GM12878 (cell line): ENCODE results near the gene BMP7. TPM values are rescaled to one million over a fixed set of nuclear protein-coding genes. Genes with fewer than 3 reads are reported as not detected.

Experiments
- ATAC-seq: fragments of 200-7000 bp; cut with Tn5 transposase; 3 replicates; pipeline ENCODE4 v1.9.1; 2020; ENCODE audit warnings: mild to moderate bottlenecking, moderate library complexity
- BruUV-seq: library from RNA; stranded (reverse); fragments of 400-500 nt; replicated peaks from 2 replicates; lab custom pipeline; 2021; lab: Mats Ljungman, UMichigan
- CTCF ChIA-PET: fragments of 300-600 bp; sonication (Branson Sonifier 250); formaldehyde crosslinking; extraction: SDS; loops from one replicate; lab custom pipeline; 2021; ENCODE audit warnings: inconsistent platforms; lab: Yijun Ruan, JAX
- POLR2A ChIA-PET: fragments of 350-600 bp; formaldehyde crosslinking; extraction: SDS; loops from one replicate; lab custom pipeline; 2021; ENCODE audit warnings: inconsistent platforms; lab: Charles Lee
- RAD21 ChIA-PET: fragments of 300-600 bp; sonication (Branson Sonifier 250); formaldehyde crosslinking; loops from one replicate; lab custom pipeline; 2023; ENCODE audit warnings: antibody characterized with exemption; ENCODE audit not compliant: unreplicated experiment; lab: Charles Lee
- SMC1A ChIA-PET: fragments of 300-600 bp; sonication (Branson Sonifier 250); formaldehyde crosslinking; loops from one replicate; lab custom pipeline; 2023; ENCODE audit not compliant: unreplicated experiment, uncharacterized antibody; lab: Charles Lee
- DNase-seq: peaks from one replicate; pipeline ENCODE4 v3.0.0-alpha.2; 2011; ENCODE audit warnings: low read depth, low spot score
- FAIRE-seq: peaks from 3 replicates; lab custom pipeline; 2011; peaks lifted over from hg19 to GRCh38; lab: Jason Lieb, UNC
- H2AFZ ChIP-seq: 2 replicates; pipeline ENCODE4 v1.6.0; 2011; ENCODE audit warnings: low read depth, low read length, control low read depth; ENCODE audit not compliant: control insufficient read depth
- H3K27ac ChIP-seq: 2 replicates; pipeline ENCODE4 v1.5.1; 2011; ENCODE audit warnings: control low read depth; ENCODE audit not compliant: control insufficient read depth, insufficient read depth
- H3K27me3 ChIP-seq, 2 experiments: replicated peaks in 1 of 2; 2 replicates each; pipeline versions ENCODE4 v1.6.0 to v1.6.1; 2011; ENCODE audit warnings: low read length in 1 of 2; ENCODE audit not compliant: control insufficient read depth in 2 of 2, insufficient read depth in 2 of 2
- H3K36me3 ChIP-seq, 2 experiments: 2 replicates each; pipeline ENCODE4 v1.5.1; 2011; ENCODE audit warnings: low read length in 1 of 2; ENCODE audit not compliant: control insufficient read depth in 2 of 2, insufficient read depth in 2 of 2
- H3K4me1 ChIP-seq: 2 replicates; pipeline ENCODE4 v1.6.1; 2011; ENCODE audit warnings: mild to moderate bottlenecking, low read length, moderate library complexity, mixed read lengths; ENCODE audit not compliant: control insufficient read depth, insufficient read depth
- H3K4me2 ChIP-seq: 2 replicates; pipeline ENCODE4 v1.6.0; 2011; ENCODE audit warnings: control low read depth; ENCODE audit not compliant: control insufficient read depth, insufficient read depth
- H3K4me3 ChIP-seq: fragments of 200-600 bp; sonication (generic); 2 replicates; pipeline ENCODE4 v1.5.1; 2016
- H3K79me2 ChIP-seq: 2 replicates; pipeline ENCODE4 v1.6.0; 2011; ENCODE audit warnings: low read length; ENCODE audit not compliant: control insufficient read depth, insufficient read depth
- H3K9ac ChIP-seq: 2 replicates; pipeline ENCODE4 v1.8.0; 2011; ENCODE audit warnings: low read length, control low read depth, mixed read lengths; ENCODE audit not compliant: control insufficient read depth, insufficient read depth
- H3K9me3 ChIP-seq: replicated peaks from 3 replicates; pipeline ENCODE4 v1.5.1; 2011; ENCODE audit warnings: mild to moderate bottlenecking, low read length; ENCODE audit not compliant: control insufficient read depth, insufficient read depth
- H4K20me1 ChIP-seq: 2 replicates; pipeline ENCODE4 v1.6.0; 2011; ENCODE audit not compliant: control insufficient read depth, insufficient read depth
- CBFB ChIP-seq: IDR thresholded peaks from 2 replicates; pipeline ENCODE4 v1.6.1; 2016; ENCODE audit warnings: antibody characterized with exemption, low read depth
- ETV6 ChIP-seq, 2 experiments: fragments of 450-650 bp in 1 of 2; IDR thresholded peaks in 1 of 2; conservative IDR thresholded peaks in 1 of 2; 2 replicates each; pipeline ENCODE4 v1.6.1; 2014; ENCODE audit warnings: antibody characterized with exemption in 1 of 2, borderline replicate concordance in 1 of 2, low read depth in 1 of 2, mild to moderate bottlenecking in 1 of 2, moderate library complexity in 1 of 2
- JUND ChIP-seq: IDR thresholded peaks from 2 replicates; pipeline ENCODE4 v1.6.1; 2012; ENCODE audit warnings: low read depth, mild to moderate bottlenecking, low read length, improper control_type of control experiment, moderate library complexity
- KLF5 ChIP-seq: fragments of 450-650 bp; IDR thresholded peaks from 2 replicates; pipeline ENCODE4 v1.6.1; 2014; ENCODE audit warnings: mild to moderate bottlenecking; ENCODE audit not compliant: partially characterized antibody
- MTA2 ChIP-seq: fragments of 450-650 bp; IDR thresholded peaks from 2 replicates; pipeline ENCODE4 v1.6.1; 2016; ENCODE audit warnings: low read depth, mild to moderate bottlenecking, moderate library complexity
- MXI1 ChIP-seq: fragments of 150-350 bp; IDR thresholded peaks from 2 replicates; pipeline ENCODE4 v1.6.1; 2011; ENCODE audit warnings: low read depth, mild to moderate bottlenecking, inconsistent platforms, low read length, improper control_type of control experiment
- MYB ChIP-seq: fragments of 150-350 bp; IDR thresholded peaks from 2 replicates; pipeline ENCODE4 v1.6.1; 2014; ENCODE audit warnings: mild to moderate bottlenecking, low read depth, low read length, borderline replicate concordance
- NFXL1 ChIP-seq: fragments of 450-650 bp; IDR thresholded peaks from 2 replicates; pipeline ENCODE4 v1.6.1; 2017; ENCODE audit warnings: antibody characterized with exemption, mild to moderate bottlenecking, borderline replicate concordance
- TCF12 ChIP-seq: IDR thresholded peaks from 2 replicates; pipeline ENCODE4 v1.6.1; 2011; ENCODE audit warnings: low read depth, mild to moderate bottlenecking, low read length
- WGBS: methylation state at CpG from one replicate; pipeline ENCODE4 v1.1.6; 2016; ENCODE audit warnings: low lambda C conversion rate; ENCODE audit not compliant: insufficient replicate concordance, insufficient coverage; ENCODE audit errors: missing lambda C conversion rate; 5-methylcytosine and 5-hydroxymethylcytosine counted together
- in situ Hi-C: fragments of 300-500 bp; cut with MboI; formaldehyde crosslinking; loops from 9 replicates; pipeline ENCODE4 v1.14.3; 2018; ENCODE audit warnings: mixed read lengths
- intact Hi-C: fragments of 100-400 bp; cut with micrococcal nuclease; formaldehyde crosslinking; loops from one replicate; pipeline ENCODE4 v1.14.2; 2022; ENCODE audit not compliant: unreplicated experiment
- polyA plus RNA-seq, 11 experiments: library from polyadenylated mRNA; depleted of rRNA in 4 of 11; unstranded in 6 of 11; stranded (reverse) in 5 of 11; fragments of >200 nt; fragmentation: Nextera tagmentation in 4 of 11; fragmentation: Illumina TruSeq in 1 of 11; extraction: Ambion mirVana in 4 of 11; extraction: Trizol in 1 of 11; gene quantifications; 1 replicate in 1 of 11; 2 replicates in 10 of 11; pipeline versions ENCODE4 v1.2.1 to v1.2.3, GENCODE V29; 2011 to 2016; ENCODE audit warnings: inconsistent platforms in 2 of 11, missing spikeins in 2 of 11, low read depth in 1 of 11
- total RNA-seq, 4 experiments: library from RNA; depleted of rRNA in 3 of 4; stranded (reverse); fragments of >200 nt in 3 of 4; fragmentation: Illumina TruSeq in 1 of 4; extraction: Trizol in 1 of 4; gene quantifications; 2 replicates each; pipeline versions ENCODE4 v1.2.1 to v1.2.3, GENCODE V29; 2013 to 2021

BMP7 gene
- total and polyA plus RNA-seq, 10 of the 15 experiments (the other 5 are each of a cell fraction or from before 2014, with no cell fraction given), result 0.18 to 0.51 (median 0.28) TPM; not detected in 7

DNA sequence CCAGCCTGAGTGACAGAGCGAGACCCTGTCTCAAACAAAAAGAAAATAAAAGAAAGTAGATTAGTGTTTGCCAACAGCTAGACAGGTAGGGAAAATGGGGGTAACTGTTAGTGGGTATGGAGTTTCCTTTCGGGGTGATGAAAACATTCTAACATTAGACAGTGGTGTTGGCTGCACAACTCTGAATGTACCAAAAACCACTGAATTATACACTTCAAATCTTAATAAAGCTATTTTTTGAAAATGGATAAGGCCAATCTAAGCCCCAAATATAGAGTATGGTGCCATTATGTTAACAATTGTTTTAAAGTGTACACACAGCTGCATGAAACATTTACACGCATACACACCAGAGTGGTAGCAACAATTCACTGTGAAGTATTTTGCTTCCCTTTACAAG is 57.0 kb downstream of the BMP7 start:
- no peaks in the 10 kb centered on the region for H4K20me1 ChIP-seq
- H3K4me2 ChIP-seq, result no peak overlapping the region
- H3K4me1 ChIP-seq, result no peaks in the 10 kb centered on the region
- no peak for FAIRE-seq
- ATAC-seq, result no peak
- H3K27ac ChIP-seq, result no peak overlapping the region
- in situ Hi-C loops, result no loop called here
- POLR2A ChIA-PET, result no interaction called here
- intact Hi-C loops, result no loop called here
- no peak for DNase-seq
- SMC1A ChIA-PET, result no interaction called here
- no peak overlapping the region for H3K9ac ChIP-seq
- peaks cover 0 to 1% of the 10 kb centered on the region in 2 experiments; a peak in 2 of 4 replicates for H3K27me3 ChIP-seq
- TF ChIP-seq KLF5 (no peak), TCF12 (no peak), ETV6 (conservative IDR thresholded peaks at IDR 0.05 in 1 of 2, IDR thresholded peaks at IDR 0.05 in 1 of 2; ENCODE audit: borderline replicate concordance in 1 of 2, low read depth in 1 of 2) (peak in 1 of 2 experiments; percentile 86; a peak in 2 of 4 replicates), CBFB (no peak), JUND (no peak), MXI1 (no peak), NFXL1 (peak; percentile 64; the same call in 1 of the 2 replicates), MTA2 (no peak), MYB (no peak)
- H3K9me3 ChIP-seq, result no peaks in the 10 kb centered on the region; the same call in 2 of the 3 replicates
- CTCF ChIA-PET, result no interaction called here
- 48% methylated on average over 3 of the region's 3 CpGs for WGBS
- BruUV-seq, result no TSS peak
- no peaks in the 10 kb centered on the region; a peak in 1 of 4 replicates for H3K36me3 ChIP-seq
- RAD21 ChIA-PET, result no interaction called here
- no peak overlapping the region for H3K4me3 ChIP-seq
- H2AFZ ChIP-seq, result no peak overlapping the region
- H3K79me2 ChIP-seq, result no peaks in the 10 kb centered on the region
